ENCODE results near the gene DDAH1. TPM values are rescaled to one million over a fixed set of nuclear protein-coding genes. Genes with fewer than 3 reads are reported as not detected.

The DDAH1 gene
- total and polyA plus RNA-seq, 12 donors = 2.4 to 84.5 (median 58.4) TPM

DNA sequence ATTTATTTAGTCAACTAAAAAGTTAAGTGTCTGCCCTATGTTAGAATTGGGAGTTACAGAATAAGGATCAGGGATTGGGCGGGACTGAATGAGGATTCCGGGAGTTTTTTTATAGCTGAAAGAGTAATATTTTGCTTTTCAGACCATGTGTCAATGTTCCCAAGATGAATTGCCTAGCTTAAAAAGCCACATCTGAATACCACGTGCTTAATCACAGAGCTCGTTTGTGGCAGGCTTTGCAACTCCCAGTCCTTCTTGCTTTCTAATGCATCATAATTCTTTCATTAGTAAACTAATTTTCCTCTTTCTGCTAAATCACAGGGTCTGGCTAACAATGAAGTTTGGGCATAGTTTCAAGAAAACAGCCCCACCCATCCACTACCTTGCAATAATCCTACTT, 184.3 kb downstream of the DDAH1 start:
- WGBS, 4 donors = 78 to 82% (median 79%) methylated on average over 4 of the region's 4 CpGs

DNA sequence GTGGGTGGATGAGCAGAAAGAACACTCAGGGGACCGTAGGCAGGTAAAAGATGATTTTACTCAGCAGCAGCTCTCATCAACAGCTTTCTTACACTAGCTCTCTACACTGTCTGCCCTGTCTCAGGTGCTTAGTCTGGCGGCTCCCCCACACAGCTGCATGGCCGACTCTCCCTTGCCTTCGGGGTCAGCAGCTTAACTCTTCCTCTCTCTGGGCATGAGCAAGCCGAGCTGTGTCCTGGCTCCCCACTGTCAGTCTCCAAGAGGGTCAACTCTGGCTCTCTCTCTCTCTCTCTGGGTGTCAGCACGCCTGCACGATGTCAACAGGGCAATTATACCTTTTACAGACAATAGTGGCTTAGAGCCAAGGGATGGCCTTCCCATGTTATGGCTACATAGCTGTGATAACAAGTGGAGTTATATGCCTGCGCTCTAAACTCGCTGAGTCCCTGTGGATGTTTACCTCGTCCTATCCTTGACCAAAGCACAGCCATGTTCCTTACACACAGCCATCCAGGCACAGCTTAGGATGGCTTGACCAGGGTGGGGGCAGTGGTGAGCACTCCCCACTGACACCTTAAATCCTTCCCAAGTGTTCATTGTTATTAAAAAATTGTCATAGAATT, 185.4 kb downstream of the DDAH1 start:
- TF ChIP-seq POLR2A (IDR thresholded peaks at IDR 0.05) = no peak
- TF ChIP-seq, protein P1, sequence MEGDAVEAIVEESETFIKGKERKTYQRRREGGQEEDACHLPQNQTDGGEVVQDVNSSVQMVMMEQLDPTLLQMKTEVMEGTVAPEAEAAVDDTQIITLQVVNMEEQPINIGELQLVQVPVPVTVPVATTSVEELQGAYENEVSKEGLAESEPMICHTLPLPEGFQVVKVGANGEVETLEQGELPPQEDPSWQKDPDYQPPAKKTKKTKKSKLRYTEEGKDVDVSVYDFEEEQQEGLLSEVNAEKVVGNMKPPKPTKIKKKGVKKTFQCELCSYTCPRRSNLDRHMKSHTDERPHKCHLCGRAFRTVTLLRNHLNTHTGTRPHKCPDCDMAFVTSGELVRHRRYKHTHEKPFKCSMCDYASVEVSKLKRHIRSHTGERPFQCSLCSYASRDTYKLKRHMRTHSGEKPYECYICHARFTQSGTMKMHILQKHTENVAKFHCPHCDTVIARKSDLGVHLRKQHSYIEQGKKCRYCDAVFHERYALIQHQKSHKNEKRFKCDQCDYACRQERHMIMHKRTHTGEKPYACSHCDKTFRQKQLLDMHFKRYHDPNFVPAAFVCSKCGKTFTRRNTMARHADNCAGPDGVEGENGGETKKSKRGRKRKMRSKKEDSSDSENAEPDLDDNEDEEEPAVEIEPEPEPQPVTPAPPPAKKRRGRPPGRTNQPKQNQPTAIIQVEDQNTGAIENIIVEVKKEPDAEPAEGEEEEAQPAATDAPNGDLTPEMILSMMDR (IDR thresholded peaks at IDR 0.05) = no peak
- peaks cover 11 to 15% of the 10 kb centered on the region in 2 donors for H3K4me1 ChIP-seq (replicated peaks in 1 of 2)
- 75 to 81% (median 79%) methylated on average over 9 to 10 of the region's 10 CpGs for WGBS, 4 donors
- H3K4me3 ChIP-seq = no peak overlapping the region
- intact Hi-C loops (cut with DNase I) = no loop called here
- H3K9me3 ChIP-seq (replicated peaks in 1 of 3) = no peaks in the 10 kb centered on the region
- peak in 3 of 7 donors; percentile 16 to 28 (median 26) for DNase-seq
- peak overlapping the region; percentile 34 to 92 (median 89) for H3K27ac ChIP-seq
- no peaks in the 10 kb centered on the region for H3K27me3 ChIP-seq
- H3K36me3 ChIP-seq (replicated peaks in 1 of 2) = no peaks in the 10 kb centered on the region

More for the DNA sequence above, 184.3 kb downstream of the DDAH1 start:
- H3K27ac ChIP-seq = no peak overlapping the region
- H3K9me3 ChIP-seq (replicated peaks in 1 of 3) = no peaks in the 10 kb centered on the region
- no peaks in the 10 kb centered on the region for H3K36me3 ChIP-seq (replicated peaks in 1 of 2)
- no peak for DNase-seq
- TF ChIP-seq, protein P1 (IDR thresholded peaks at IDR 0.05) = no peak
- TF ChIP-seq POLR2A (IDR thresholded peaks at IDR 0.05) = no peak
- intact Hi-C loops (cut with DNase I) = no loop called here
- no peak overlapping the region for H3K4me3 ChIP-seq
- peaks cover 5 to 7% of the 10 kb centered on the region in 2 donors for H3K4me1 ChIP-seq (replicated peaks in 1 of 2)
- no peaks in the 10 kb centered on the region for H3K27me3 ChIP-seq

DNA sequence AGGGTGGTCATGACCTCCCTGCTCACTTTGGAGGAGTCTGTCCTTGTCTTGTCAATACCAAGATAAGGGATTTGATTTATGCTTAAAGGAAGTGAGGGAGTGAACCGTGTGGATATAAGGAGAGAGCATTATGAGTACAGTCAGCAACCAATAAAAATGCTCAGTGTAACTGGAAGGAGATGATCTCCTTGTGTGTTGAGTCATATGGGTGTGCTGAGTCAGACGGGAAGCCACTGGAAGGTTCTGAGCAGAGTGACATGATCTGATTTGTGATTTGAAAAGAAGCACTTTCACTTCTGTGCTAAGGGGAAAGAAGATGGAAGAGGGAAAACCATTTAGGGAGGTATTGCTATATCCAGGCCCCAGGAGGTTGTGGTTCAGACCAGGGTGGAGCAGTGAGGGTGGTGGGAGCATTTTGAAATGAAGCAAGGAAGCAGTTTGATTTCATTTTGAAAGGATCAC, 186.1 kb downstream of the DDAH1 start:
- intact Hi-C loops (cut with DNase I) = no loop called here
- TF ChIP-seq, protein P1 (IDR thresholded peaks at IDR 0.05) = no peak
- TF ChIP-seq POLR2A (IDR thresholded peaks at IDR 0.05) = peak in 1 of 2 donors; percentile 72
- Histone ChIP-seq H3K4me1 (replicated peaks in 1 of 2) (peaks cover 12 to 22% of the 10 kb centered on the region in 2 donors), H3K4me3 (peak overlapping the region in 2 of 4 donors; percentile 5 to 6), H3K27ac (peak overlapping the region; percentile 34 to 92 (median 89)), H3K36me3 (replicated peaks in 1 of 2) (no peaks in the 10 kb centered on the region), H3K27me3 (no peaks in the 10 kb centered on the region), H3K9me3 (replicated peaks in 1 of 3) (no peaks in the 10 kb centered on the region)
- peak; percentile 73 to 86 (median 83) for DNase-seq
- 5 to 14% (median 9%) methylated on average over 2 of the region's 2 CpGs for whole genome bisulfite sequencing, 4 donors

DNA sequence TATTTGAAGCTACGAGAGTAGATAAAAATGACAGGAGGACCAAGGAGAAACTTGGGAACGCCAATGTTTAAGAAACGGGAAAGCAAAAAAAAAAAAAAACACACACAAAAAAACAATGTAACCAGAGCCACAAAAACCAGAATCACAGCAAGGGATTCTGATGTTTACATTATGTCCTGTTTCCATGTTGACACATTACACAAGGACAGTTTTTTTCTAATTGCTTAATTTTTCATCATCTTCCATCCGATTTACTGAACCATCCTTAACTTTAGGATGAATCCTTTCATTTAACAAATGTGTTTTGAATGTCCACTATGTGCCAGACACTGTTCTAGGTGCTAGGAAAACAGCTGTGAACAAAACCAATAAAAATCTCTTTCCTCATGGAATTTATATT, 187.2 kb downstream of the DDAH1 start:
- Histone ChIP-seq H3K27me3 (no peaks in the 10 kb centered on the region), H3K27ac (peak overlapping the region in 1 of 5 donors; percentile 91), H3K4me1 (replicated peaks in 1 of 2) (peaks cover 12 to 33% of the 10 kb centered on the region in 2 donors), H3K36me3 (replicated peaks in 1 of 2) (no peaks in the 10 kb centered on the region), H3K9me3 (replicated peaks in 1 of 3) (no peaks in the 10 kb centered on the region), H3K4me3 (no peak overlapping the region)
- no peak for DNase-seq
- intact Hi-C loops (cut with DNase I) = no loop called here
- TF ChIP-seq POLR2A (IDR thresholded peaks at IDR 0.05) = no peak
- TF ChIP-seq, protein P1 (IDR thresholded peaks at IDR 0.05) = no peak
- 91 to 97% (median 93%) methylated on average over 4 of the region's 4 CpGs for WGBS, 4 donors
